HEK293 (cell line): ENCODE data around the gene SMPD4.
"Not testable (repeated sequence)": the region's sequence is repeated elsewhere in the genome, so short reads cannot be mapped to it uniquely, and the experiment has no call there.

ENCODE experiments used
- CTCF ChIA-PET: fragments of 350-600 bp; formaldehyde crosslinking; extraction: SDS; loops from one replicate; lab custom pipeline; 2021; ENCODE audit warnings: antibody characterized with exemption; lab: Yijun Ruan, JAX
- POLR2A ChIA-PET: fragments of 300-600 bp; formaldehyde crosslinking; extraction: SDS; loops from one replicate; lab custom pipeline; 2020; ENCODE audit warnings: antibody characterized with exemption, inconsistent platforms; lab: Yijun Ruan, JAX
- H3K27ac ChIP-seq: fragments of 200-500 bp; sonication (Bioruptor generic); 2 replicates; pipeline ENCODE4 v1.5.1; 2014; ENCODE audit warnings: low read depth, low read length, control low read depth, inconsistent platforms; ENCODE audit errors: extremely low read depth
- H3K36me3 ChIP-seq, 2 experiments: fragments of 200-500 bp in 1 of 2; sonication (Bioruptor generic) in 1 of 2; 1 replicate in 1 of 2; 2 replicates in 1 of 2; pipeline ENCODE4 v1.5.1; 2014 to 2017; ENCODE audit warnings: inconsistent platforms in 2 of 2, low read length in 2 of 2; ENCODE audit not compliant: control insufficient read depth in 2 of 2, insufficient read depth in 1 of 2
- H3K4me1 ChIP-seq: fragments of 200-500 bp; sonication (Bioruptor generic); 2 replicates; pipeline ENCODE4 v1.5.1; 2014; ENCODE audit warnings: mild to moderate bottlenecking, low read length, inconsistent platforms; ENCODE audit not compliant: control insufficient read depth, insufficient read depth
- H3K4me3 ChIP-seq: 2 replicates; pipeline ENCODE4 v1.5.1; 2011; ENCODE audit warnings: low read depth, mild to moderate bottlenecking, control low read depth, low read length, moderate library complexity
- H3K9me3 ChIP-seq: fragments of 200-500 bp; sonication (Bioruptor generic); 2 replicates; pipeline ENCODE4 v1.5.1; 2014; ENCODE audit warnings: low read depth, low read length, inconsistent platforms; ENCODE audit not compliant: control insufficient read depth, insufficient read depth
- ZFP37 ChIP-seq: fragments of 450-650 bp; formaldehyde crosslinking; IDR thresholded peaks from 2 replicates; pipeline ENCODE4 v1.5.1; 2016; ENCODE audit warnings: missing biosample characterization, missing genetic modification characterization
- ZNF10 ChIP-seq: fragments of 450-650 bp; formaldehyde crosslinking; IDR thresholded peaks from 2 replicates; pipeline ENCODE4 v1.5.1; 2017; ENCODE audit warnings: missing biosample characterization, missing genetic modification characterization
- ZNF596 ChIP-seq: fragments of 450-650 bp; IDR thresholded peaks from 2 replicates; pipeline ENCODE4 v1.5.0; 2018; ENCODE audit warnings: missing biosample characterization, mild to moderate bottlenecking, missing genetic modification characterization, moderate library complexity
- ZNF645 ChIP-seq: fragments of 450-650 bp; formaldehyde crosslinking; IDR thresholded peaks from 2 replicates; pipeline ENCODE4; 2016; ENCODE audit warnings: missing biosample characterization, missing genetic modification characterization

Gene SMPD4

DNA sequence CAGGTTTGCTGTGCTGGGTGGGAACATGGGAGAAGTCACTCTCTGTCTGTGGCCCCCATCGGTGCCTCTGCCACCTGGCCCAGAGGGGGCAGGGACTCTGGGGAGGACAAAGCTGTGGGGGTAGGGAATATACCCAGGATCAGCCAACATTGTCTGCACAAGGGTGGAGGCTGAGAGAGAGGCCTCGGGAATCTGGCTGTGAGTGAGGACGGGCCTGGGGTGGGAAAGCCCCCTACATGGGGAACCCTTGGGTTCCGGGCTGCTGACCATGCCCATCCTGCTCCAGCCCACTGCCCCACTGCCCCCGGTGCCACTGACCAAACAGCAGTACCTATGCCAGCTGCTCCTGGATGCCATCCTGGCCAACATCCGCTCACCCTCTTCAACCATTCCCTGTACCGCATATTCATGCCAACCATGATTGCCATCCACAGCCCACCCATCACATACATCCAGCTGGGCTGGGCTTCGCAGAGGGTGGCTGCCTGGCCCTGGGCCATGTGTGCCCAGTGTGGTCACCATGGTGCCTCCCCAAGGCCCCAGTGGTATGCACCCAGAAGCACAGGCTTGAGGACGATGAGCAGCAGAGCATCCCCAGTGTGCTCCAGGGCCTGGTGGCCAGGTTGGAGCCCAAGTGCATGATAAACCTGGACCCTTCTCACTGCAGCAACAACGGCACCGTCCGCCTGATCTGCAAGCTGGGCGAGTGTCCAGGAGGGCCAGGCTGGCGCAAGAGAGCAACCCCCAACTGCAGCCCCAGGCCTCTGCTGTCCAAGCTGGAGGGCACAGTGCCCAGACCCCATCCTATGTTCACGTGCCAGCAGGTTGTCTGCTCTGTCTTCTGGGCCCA, 45.5 kb downstream of the SMPD4 start:
- Histone ChIP-seq H3K9me3 (no peaks in the 10 kb centered on the region), H3K27ac (no peak overlapping the region), H3K36me3 (no peaks in the 10 kb centered on the region), H3K4me1 (no peaks in the 10 kb centered on the region), H3K4me3 (no peak overlapping the region)
- no peak for TF ChIP-seq ZNF645 (tag by site-specific recombination)
- no peak for TF ChIP-seq ZNF596 (tag by site-specific recombination)
- no peak for TF ChIP-seq ZFP37 (tag by site-specific recombination)
- no peak for TF ChIP-seq ZNF10 (tag by site-specific recombination)
- POLR2A ChIA-PET, result no interaction called here
- CTCF ChIA-PET, result interaction anchor here (0.6 kb wide), 1 partner anchor 1737 kb away, joined by 3 read pairs; no protein-coding TSS in a partner anchor

DNA sequence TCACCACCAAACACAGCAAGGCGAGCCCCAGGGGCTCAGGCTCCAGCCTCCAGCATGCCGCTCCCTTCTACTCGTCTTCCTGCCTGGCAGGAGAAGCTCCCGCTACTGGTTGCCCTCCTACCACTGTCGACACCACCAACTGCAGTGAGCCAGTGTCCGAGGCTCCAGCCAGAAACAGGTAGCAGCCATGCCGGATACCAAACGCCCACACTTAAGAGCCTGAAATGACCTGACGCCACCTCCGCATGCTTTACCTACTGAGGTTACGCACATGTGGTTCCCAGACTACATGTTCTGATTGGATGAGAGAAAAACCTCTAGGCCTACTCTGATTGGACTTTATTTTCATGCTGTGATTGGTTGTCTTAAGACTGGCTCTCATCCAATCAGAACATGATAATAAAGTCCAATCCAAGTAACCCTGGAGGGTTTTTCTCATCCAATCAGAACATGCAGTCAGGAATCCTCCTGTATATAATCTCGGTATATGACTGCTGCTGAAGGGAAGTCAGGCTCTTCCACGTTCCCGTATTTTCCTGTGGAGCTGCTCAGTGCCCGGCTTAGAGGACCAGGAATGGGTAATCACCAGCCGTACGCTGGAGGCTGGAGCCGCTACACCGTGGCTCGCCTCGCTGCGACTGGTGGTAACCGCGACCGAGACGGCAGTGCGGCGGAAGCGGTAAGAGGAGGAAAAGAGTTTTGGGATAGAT, 52.1 kb downstream of the SMPD4 start, which contains the start of gene POTEF:
POTEF (minus strand) TSS at position 103 of the 710 bp plus-strand sequence. CDS start 8,707 bp downstream, outside the sequence.
- H3K9me3 ChIP-seq, H3K27ac ChIP-seq, H3K36me3 ChIP-seq, CTCF ChIA-PET, H3K4me1 ChIP-seq, H3K4me3 ChIP-seq, POLR2A ChIA-PET: not testable (repeated sequence)

- H3K27ac ChIP-seq, H3K36me3 ChIP-seq, H3K9me3 ChIP-seq, POLR2A ChIA-PET, H3K4me1 ChIP-seq, H3K4me3 ChIP-seq, CTCF ChIA-PET: not testable (repeated sequence)
These were observed 52.9 kb downstream of the SMPD4 start for GRCh38 chr2:130128464-130128863.

GRCh38 chr2:130127726-130128125, 53.7 kb downstream of the SMPD4 start:
- H3K4me3 ChIP-seq, H3K4me1 ChIP-seq, H3K36me3 ChIP-seq, H3K27ac ChIP-seq, CTCF ChIA-PET, H3K9me3 ChIP-seq, POLR2A ChIA-PET: not testable (repeated sequence)

GRCh38 chr2:130120924-130121323, 60.5 kb downstream of the SMPD4 start:
- H3K9me3 ChIP-seq, H3K27ac ChIP-seq, CTCF ChIA-PET, H3K4me3 ChIP-seq, H3K36me3 ChIP-seq, POLR2A ChIA-PET, H3K4me1 ChIP-seq: not testable (repeated sequence)

DNA sequence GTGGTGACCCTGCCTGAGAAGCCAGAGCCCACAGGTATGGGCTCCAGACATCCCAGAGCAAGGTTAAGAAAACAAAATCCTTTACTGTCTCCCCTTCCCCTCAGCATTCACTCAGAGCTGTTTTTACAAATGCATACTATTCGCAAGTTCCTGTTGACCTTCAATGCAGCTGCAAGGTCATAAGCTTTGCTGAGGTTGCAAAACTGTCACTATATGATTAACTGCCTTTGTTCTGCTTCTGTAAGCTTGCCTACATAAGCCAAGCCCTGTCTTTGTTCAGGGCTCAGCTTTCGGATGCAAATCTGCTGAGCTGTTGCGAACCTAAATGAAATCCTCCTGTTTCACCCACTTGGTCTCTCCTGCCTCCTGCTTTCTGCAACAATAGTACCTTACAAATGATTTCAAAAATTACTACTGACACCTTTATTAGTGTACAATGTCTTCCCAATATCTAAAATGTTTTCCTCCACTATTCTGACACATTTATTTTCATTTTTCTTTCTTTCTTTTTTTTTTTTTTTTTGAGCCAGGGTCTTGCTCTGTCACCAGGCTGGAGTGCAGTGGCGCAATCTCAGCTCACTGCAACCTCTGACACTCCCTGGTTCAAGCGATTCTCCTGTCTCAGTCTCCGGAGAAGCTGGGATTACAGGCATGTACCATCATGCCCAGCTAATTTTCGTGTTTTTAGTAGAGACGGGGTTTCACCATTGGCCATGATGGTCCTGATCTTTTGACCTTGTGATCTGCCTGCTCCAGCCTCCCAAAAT, 78.6 kb downstream of the SMPD4 start:
- H3K4me3 ChIP-seq, POLR2A ChIA-PET, H3K27ac ChIP-seq, H3K4me1 ChIP-seq, H3K36me3 ChIP-seq, CTCF ChIA-PET, H3K9me3 ChIP-seq: not testable (repeated sequence)
